ENCODE measurements around the gene ARV1. TPM values are rescaled to one million over a fixed set of nuclear protein-coding genes. Genes with fewer than 3 reads are reported as not detected.

Gene ARV1
- total RNA-seq = 11.0 TPM

GRCh38 chr1:230978491-230979388, at the start of gene ARV1, which contains the start of gene TTC13:
Gene ARV1 (plus strand): TSS chr1:230979094. CDS start chr1:230979106, 12 bp downstream.
Gene TTC13 (minus strand): TSS chr1:230978861. CDS start chr1:230978830, 31 bp downstream.
- ATAC-seq (peak; percentile 100), DNase-seq (ENCODE audit: low spot score) (peak; percentile 99)
- intact Hi-C loops (cut with DNase I) = no loop called here

DNA sequence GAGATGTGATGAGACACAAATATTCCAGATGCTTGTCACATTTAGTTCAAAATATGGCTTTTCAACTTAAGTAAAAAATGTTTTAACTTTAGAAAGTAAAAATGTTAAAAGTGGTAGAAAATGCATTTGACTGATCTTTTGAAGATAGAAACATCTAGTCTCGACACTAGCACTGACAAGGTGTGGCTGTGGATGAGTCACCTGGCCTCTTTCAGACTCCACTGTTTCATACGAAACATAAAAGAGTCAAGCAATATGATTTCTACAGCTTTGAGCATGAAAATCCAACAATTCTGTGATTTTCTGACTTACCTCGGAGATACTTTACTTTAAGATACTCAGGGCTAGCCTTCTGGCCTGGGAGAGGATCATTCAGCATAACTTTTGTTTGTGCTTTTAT, 47.9 kb upstream of the ARV1 start:
- ATAC-seq = no peak
- intact Hi-C loops (cut with DNase I) = no loop called here
- no peak for DNase-seq (ENCODE audit: low spot score)

- DNase-seq (ENCODE audit: low spot score) (no peak), ATAC-seq (no peak)
- intact Hi-C loops (cut with DNase I) = no loop called here
Observed at GRCh38 chr1:230935852-230936251, 43.0 kb upstream of the ARV1 start.

DNA sequence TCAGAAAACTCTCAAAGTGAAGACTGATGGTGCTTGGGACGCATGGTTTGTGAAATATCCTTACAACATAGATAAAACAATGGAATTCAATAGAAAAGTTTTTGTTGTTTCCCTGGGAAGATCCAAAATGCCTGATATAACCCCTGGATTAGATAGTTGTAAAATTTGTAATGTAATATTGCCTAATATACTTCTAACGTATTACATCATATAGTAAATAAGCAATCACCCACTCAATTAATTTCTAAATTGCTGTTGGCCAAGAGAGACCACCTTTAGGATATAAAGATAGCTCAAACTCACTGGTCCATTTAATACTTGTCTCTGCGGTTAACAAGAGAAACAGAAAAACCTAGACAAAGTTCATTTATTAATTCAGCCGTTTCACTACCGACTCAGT, 42.4 kb upstream of the ARV1 start:
- DNase-seq (ENCODE audit: low spot score) (no peak), ATAC-seq (no peak)
- intact Hi-C loops (cut with DNase I) = no loop called here

DNA sequence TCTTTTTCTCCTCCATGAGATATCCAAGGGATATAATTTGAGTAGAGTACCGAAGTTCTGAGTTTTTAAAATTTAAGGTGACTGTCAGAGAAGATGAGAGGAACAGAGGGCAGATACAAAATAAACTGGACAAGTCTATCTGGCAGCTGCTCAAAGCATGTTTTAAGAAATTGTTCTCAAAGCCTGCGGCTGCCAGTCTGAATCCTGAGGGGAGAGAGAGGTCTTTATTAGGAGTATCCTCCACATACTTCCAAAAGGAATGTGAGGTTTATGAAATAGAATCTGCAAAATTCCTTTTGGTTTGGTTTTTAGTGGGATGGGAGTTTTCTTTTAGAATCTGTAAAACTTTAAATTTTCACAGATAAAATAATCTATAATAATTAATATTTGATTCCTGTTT, 41.5 kb upstream of the ARV1 start:
- DNase-seq (ENCODE audit: low spot score) = no peak
- ATAC-seq = no peak
- intact Hi-C loops (cut with DNase I) = no loop called here

DNA sequence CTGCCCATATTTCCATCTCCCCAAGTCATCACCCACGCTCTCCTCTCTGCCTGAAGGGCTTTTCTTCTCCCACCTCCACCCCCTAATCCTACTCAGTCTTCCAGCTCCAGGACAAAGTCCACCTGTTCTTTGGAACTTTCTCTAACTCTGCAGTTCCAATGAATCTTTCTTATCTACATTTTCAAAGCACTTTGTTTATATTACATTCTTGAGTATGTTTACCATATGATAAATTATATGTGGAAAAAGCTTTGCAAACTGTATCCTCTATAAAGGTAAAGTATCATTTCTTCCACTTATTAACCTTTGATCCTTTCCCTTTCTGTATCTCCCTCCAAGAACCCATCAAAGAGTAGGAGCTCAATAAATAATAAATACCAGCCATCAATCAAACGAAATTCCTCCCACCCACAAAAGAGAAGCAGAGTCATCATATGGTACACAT, 39.9 kb upstream of the ARV1 start:
- no peak for ATAC-seq
- intact Hi-C loops (cut with DNase I) = no loop called here
- no peak for DNase-seq (ENCODE audit: low spot score)

GRCh38 chr1:230939806-230940489, 38.9 kb upstream of the ARV1 start:
- no peak for ATAC-seq
- intact Hi-C loops (cut with DNase I) = no loop called here
- no peak for DNase-seq (ENCODE audit: low spot score)

GRCh38 chr1:230940848-230941247, 38.0 kb upstream of the ARV1 start:
- no peak for DNase-seq (ENCODE audit: low spot score)
- ATAC-seq = no peak
- intact Hi-C loops (cut with DNase I) = no loop called here

GRCh38 chr1:230943048-230943593, 35.8 kb upstream of the ARV1 start:
- intact Hi-C loops (cut with DNase I) = no loop called here
- DNase-seq (ENCODE audit: low spot score) = no peak
- no peak for ATAC-seq

- ATAC-seq (no peak), DNase-seq (ENCODE audit: low spot score) (no peak)
- intact Hi-C loops (cut with DNase I) = no loop called here
Observed at GRCh38 chr1:230948301-230948700, 30.6 kb upstream of the ARV1 start.

- ATAC-seq = no peak
- intact Hi-C loops (cut with DNase I) = no loop called here
- DNase-seq (ENCODE audit: low spot score) = no peak
Observed at GRCh38 chr1:230948903-230949302, 30.0 kb upstream of the ARV1 start.

GRCh38 chr1:230950404-230950803, 28.5 kb upstream of the ARV1 start:
- intact Hi-C loops (cut with DNase I) = no loop called here
- ATAC-seq (no peak), DNase-seq (ENCODE audit: low spot score) (no peak)

DNA sequence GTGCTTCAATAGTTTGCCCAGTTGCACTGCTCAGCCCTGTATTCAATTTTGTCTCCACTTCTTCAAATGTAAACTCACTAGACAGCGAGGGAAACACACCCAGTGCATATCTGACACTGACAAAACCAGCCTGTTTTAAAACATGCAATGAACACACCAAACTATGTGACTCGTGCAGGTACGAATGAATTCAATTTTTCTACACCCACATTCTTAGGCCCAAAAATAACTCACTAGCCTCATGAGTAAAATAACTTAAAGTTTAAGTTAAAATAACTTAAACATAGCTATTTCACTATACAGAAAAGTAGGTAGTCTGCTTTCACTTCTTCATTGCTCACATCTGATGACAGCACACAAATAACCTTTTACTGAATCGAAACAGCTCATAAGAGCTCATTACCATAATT, 21.3 kb upstream of the ARV1 start:
- no peak for DNase-seq (ENCODE audit: low spot score)
- intact Hi-C loops (cut with DNase I) = no loop called here

GRCh38 chr1:230958370-230958769, 20.5 kb upstream of the ARV1 start:
- ATAC-seq (no peak), DNase-seq (ENCODE audit: low spot score) (no peak)
- intact Hi-C loops (cut with DNase I) = no loop called here

More for the DNA sequence above, 21.3 kb upstream of the ARV1 start:
- no peak for ATAC-seq

- no peak for ATAC-seq
- intact Hi-C loops (cut with DNase I) = no loop called here
- no peak for DNase-seq (ENCODE audit: low spot score)
Observed at GRCh38 chr1:230964896-230965295, 14.0 kb upstream of the ARV1 start.

GRCh38 chr1:230965535-230965934, 13.4 kb upstream of the ARV1 start:
- intact Hi-C loops (cut with DNase I) = no loop called here
- ATAC-seq = no peak
- no peak for DNase-seq (ENCODE audit: low spot score)

DNA sequence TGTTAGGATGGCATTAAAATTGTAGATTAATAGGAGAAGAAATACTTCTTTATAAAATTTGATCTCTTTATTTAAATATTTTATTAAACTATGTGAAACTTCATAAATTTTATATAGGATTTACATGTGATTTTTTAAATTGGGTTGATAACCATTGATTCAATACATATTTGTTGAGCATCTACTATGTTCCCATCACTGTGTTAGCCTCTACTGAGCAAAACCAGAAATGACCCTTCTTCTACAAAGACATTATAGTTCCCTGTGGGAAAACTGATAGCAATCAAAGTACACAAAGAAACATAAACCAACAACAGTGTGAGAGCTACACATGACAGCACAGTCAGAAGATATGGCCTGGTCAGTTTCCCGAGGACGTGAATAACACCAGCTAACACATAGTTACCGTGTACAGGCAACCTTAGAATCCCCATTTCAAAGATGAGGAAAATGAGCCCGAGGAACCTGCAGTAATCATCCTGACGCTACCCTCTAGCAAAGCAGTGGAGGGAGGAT, 12.5 kb upstream of the ARV1 start:
- ATAC-seq (no peak), DNase-seq (ENCODE audit: low spot score) (no peak)
- intact Hi-C loops (cut with DNase I) = no loop called here

DNA sequence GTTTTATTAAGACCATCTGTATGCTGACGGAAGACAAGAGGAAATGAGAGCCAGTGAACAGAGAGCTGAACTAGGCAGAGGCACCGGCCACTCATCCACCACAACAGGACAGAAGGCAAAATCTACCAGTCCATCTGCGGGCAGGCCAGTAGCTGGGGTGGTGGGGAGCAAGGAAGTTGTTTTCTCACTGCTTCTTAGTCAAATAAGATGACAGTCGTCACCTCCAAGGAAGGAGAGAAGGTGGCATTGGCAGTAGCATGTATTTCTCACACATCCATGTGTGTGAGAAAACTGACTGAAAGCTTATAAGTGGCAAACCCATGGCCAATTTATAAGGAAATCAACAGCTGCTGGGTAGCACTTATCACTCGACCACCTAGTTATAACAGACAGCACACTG, 8.5 kb upstream of the ARV1 start:
- intact Hi-C loops (cut with DNase I) = no loop called here
- ATAC-seq = no peak

GRCh38 chr1:230971771-230972170, 7.1 kb upstream of the ARV1 start:
- ATAC-seq = no peak
- no peak for DNase-seq (ENCODE audit: low spot score)
- intact Hi-C loops (cut with DNase I) = no loop called here

More for the DNA sequence above, 8.5 kb upstream of the ARV1 start:
- DNase-seq (ENCODE audit: low spot score) = no peak

DNA sequence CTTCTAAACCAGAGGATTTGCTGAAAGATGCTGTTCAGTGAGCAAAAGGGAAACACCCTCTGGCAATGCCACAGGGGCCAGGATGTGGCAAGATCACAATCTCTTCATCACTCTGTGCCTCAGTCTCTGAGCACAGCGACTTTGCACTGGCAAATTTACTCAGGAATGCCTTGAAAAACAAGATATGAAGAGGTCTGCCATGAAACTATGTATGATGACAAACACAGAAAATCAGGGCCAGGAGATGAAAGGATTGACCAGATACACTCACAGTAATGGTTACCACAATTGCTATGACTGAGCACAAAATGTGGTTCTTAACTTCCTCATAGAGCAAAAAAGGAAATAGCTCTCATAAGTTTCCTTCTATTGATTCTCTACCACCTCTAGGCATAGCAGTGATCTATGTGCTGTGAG, 6.0 kb upstream of the ARV1 start:
- DNase-seq (ENCODE audit: low spot score) (no peak), ATAC-seq (no peak)
- intact Hi-C loops (cut with DNase I) = no loop called here
